HG03196 (cell line): ENCODE results near the gene DCAF12.

ENCODE experiments used
- ATAC-seq: cut with Tn5 transposase; IDR thresholded peaks from one replicate; pipeline ENCODE4 v1.9.1; 2021; ENCODE audit not compliant: unreplicated experiment

Gene DCAF12

GRCh38 chr9:34125681-34126206 lies 754 bp downstream of the DCAF12 start:
- no peak for ATAC-seq

- ATAC-seq, result no peak
Observed at GRCh38 chr9:34124926-34125325, 1.6 kb downstream of the DCAF12 start.

- ATAC-seq, result no peak
Observed at GRCh38 chr9:34124099-34124498, 2.4 kb downstream of the DCAF12 start.

GRCh38 chr9:34123682-34124081 lies 2.8 kb downstream of the DCAF12 start:
- no peak for ATAC-seq

DNA sequence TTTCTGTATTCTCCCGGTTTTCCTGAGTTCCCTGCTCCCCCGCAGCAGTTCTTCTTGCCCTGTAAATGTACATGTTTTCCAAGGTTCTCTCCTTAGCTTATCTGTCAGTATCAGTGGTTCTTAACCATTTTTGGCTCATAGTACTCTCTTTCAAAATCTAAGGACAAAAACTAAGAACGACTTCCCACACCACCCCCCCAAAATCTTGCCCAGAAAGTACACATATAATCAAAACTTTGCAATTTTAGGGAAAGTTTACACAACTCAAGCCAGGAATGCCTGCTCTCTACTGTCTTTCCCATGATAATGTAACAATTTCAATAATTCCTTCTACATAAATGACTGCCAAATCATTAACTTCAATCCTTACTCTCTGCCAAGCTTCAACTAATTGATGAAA lies 4.5 kb downstream of the DCAF12 start:
- no peak for ATAC-seq

- ATAC-seq, result no peak
Observed at GRCh38 chr9:34119713-34120112, 6.8 kb downstream of the DCAF12 start.

DNA sequence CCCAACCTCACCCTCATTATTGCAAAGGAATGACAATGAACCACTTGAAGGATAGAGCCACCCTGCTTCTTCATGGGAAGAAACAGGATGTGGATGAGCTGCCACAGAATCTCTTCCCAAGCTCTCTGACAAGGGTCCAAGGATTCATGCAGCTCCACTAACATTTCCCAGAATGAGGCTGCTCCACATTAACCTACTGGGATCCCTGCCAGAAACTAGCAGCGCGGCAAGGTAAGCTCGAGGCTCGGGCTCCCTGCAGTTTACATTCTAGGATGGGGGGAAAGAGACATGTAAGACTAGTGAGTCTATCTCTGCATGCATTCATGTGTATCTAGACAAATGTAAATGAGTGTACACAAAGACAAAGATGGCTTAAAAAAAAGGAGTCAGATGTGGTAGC lies 12.1 kb downstream of the DCAF12 start:
- ATAC-seq, result no peak

DNA sequence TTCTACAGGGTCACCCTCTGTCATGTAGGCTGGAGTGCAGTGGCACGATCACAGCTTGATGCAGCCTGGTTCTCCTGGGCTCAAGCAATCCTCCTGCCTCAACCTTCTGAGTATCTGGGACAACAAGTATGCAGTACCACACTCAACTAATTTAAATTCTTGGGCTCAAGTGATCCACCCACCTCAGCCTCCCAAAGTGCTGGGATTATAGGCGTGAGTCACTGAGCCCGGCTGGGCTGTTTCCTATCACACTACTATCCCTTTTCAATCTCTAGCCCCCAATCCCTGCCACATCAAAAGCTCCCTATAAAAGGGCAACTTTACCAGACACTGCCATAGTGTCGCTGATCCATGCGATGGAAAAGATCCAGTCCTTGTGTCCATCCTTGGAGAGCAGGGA lies 20.4 kb downstream of the DCAF12 start:
- no peak for ATAC-seq

- ATAC-seq, result no peak
Observed at GRCh38 chr9:34102796-34103195, 23.7 kb downstream of the DCAF12 start.

DNA sequence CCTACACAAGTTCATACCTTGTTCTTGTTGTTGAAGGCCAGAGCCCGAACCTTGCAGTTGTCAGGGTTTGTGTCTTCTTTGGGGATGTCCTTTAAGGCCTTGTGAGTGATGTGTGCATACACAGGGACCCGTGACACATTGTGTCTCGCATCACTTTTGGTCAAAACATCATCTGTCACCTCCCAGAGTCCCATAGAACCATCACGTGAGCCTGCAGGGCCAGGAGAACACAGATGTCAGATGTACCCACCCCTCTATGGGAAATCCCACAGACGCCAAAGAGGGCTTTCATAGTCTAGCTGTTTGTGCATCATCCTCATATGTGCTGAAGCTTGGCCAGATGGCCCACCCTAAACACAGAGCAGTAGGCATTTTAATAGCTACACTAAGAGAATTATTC lies 28.2 kb downstream of the DCAF12 start:
- no peak for ATAC-seq

GRCh38 chr9:34097865-34098264 lies 28.6 kb downstream of the DCAF12 start:
- no peak for ATAC-seq

DNA sequence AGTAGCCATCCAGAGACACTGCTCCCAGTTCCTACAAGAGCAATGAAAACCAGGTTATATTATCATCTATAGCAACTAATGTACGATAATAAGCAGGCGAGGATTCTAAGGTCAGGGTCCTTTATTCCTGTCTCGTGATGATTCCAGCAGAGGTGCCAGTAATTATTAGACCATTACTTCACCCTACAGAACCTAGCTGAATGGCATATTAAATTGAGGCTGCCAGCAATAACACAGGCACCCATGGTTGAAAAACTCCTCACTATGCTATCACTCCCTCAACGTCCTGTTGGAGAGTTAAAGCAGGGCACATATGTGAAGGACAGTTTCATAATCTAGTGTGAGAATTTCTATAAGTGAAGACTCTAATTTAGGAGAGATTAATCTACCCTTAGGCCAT lies 29.7 kb downstream of the DCAF12 start:
- ATAC-seq, result no peak

DNA sequence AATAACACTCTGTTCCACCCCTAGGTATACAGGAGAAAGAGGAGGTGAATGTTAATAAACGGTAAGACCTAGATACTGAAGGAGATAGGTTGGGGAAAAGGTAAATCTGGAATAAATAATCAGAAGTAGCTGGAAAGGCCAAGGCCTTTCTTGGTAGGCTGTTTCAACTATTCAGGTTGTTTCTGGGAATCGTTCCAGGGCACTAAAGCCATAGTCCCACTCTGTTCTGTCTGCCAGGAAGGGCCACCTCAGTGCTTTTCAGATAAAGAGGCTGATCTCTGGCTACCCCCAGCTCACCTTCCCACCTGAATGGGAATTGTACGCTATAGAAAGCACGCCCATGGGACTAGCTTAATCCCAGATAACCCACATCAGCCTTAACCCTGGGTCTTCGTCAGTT lies 32.9 kb downstream of the DCAF12 start:
- no peak for ATAC-seq

DNA sequence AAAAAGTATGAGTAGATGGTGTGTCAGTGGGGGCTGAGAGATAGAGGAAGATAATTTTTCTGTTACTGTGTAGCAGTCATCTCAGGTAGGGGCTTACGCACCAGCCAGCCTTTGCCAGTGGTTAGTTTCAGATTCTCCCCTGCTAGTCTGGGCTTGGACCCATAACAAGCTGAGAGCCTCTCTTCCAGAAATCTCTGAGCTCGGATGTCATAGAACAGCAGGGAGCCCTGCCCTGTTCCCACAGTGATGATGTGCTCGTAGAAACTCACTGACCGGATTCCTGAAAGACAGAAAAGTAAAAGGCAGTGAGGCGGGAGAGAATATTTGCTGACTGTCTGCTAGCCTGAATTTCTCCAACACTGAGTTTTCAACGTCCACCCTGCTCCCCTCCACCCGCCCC lies 37.2 kb downstream of the DCAF12 start:
- ATAC-seq, result no peak

DNA sequence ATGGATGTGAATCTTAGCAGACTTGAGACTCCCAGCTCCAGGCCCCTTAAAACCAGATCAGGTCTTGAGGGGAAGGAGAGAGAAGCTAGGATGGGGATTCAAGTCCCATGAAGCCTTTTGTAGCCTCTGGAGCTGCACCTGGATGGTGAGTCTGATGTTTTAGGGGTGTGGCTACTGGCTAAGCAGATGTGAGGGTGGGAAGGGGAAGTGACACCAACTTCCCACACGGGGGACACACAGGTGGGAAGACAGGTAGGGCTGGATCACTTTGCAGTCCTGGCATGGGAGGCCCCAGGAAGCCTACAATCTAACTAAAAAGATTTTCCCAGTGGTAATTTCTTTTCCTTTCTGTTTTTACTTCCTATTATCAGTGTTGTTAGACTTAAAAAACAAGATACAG lies 39.1 kb downstream of the DCAF12 start:
- no peak for ATAC-seq

GRCh38 chr9:34086864-34087263 lies 39.6 kb downstream of the DCAF12 start:
- ATAC-seq, result no peak

GRCh38 chr9:34085581-34086500 lies 40.7 kb downstream of the DCAF12 start:
- ATAC-seq, result no peak

DNA sequence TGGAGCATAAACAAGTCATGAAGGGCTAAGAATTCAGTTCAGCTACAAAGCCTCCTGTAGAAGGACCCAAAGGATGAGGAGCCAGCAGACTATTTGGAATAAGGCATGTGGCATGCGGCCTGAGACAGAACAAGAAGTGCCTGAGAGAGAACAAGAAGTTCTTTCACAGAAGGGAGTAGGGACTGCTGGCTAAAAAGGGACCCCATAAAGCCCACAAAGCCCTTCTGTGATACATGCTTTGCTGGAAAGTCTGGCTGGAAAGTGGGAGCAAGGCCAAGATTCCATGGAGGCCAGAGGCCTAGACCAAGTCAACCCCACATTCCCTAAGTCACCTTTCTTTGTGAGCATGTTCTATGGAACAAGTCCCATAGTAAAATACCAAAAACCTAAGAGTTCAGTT lies 41.9 kb downstream of the DCAF12 start:
- no peak for ATAC-seq

DNA sequence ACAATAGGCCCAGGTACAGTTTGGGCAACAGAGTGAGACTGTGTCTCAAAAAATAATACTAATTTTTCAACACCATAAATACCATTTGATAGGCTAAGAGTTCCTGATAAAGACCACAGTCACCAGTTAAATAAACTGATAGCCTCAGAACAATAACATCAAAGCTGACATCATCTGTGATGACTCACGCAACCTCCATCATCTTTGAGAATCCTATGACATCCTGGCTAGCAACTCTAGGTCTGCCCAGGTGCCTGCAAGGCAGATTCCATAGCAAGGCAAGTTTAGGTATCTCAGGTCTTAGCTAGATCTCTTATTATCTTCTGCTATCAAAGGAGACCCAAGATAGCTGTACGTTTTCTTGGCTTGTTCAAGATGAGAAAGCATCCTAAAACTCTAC lies 47.3 kb downstream of the DCAF12 start:
- no peak for ATAC-seq

GRCh38 chr9:34072868-34073590 lies 53.5 kb downstream of the DCAF12 start:
- ATAC-seq, result no peak

GRCh38 chr9:34072410-34072809 lies 54.1 kb downstream of the DCAF12 start:
- no peak for ATAC-seq
